ENCODE data around the gene PRR30.

Gene PRR30

DNA sequence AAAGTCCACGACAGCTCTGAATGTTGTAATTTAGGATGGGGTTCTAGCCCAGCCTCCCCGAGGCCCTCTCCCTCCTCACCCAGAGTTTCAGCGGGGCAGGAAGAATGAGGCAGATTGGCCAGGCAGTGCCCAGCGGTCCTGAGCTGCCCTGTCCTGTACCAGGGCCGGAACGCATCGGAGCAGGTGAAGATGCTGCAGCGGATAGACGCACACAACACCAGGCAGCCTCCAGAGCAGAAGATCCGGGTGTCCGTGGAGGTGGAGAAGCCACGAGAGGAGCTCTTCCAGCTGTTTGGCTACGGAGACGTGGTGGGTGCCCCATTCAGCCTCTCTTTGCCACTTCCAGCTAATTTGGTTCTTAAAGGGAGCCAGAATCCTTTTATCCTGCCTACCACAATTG, 41.9 kb downstream of the PRR30 start (continued):
- TF ChIP-seq ZNF513 (tag by site-specific recombination; IDR thresholded peaks at IDR 0.05) (no peak), KLF8 (tag by site-specific recombination; IDR thresholded peaks at IDR 0.05) (no peak), EGR2 (tag by site-specific recombination; IDR thresholded peaks at IDR 0.05; ENCODE audit: low read depth) (no peak), ZSCAN30 (tag by site-specific recombination; IDR thresholded peaks at IDR 0.05) (no peak), ZBTB48 (tag by site-specific recombination; IDR thresholded peaks at IDR 0.05) (no peak), ZNF223 (tag by site-specific recombination; IDR thresholded peaks at IDR 0.05) (no peak), ZNF518A (tag by site-specific recombination; conservative IDR thresholded peaks at IDR 0.05; ENCODE audit: low read depth) (no peak), ZNF112 (tag by site-specific recombination; IDR thresholded peaks at IDR 0.05) (no peak)
- TF ChIP-seq, protein P1, sequence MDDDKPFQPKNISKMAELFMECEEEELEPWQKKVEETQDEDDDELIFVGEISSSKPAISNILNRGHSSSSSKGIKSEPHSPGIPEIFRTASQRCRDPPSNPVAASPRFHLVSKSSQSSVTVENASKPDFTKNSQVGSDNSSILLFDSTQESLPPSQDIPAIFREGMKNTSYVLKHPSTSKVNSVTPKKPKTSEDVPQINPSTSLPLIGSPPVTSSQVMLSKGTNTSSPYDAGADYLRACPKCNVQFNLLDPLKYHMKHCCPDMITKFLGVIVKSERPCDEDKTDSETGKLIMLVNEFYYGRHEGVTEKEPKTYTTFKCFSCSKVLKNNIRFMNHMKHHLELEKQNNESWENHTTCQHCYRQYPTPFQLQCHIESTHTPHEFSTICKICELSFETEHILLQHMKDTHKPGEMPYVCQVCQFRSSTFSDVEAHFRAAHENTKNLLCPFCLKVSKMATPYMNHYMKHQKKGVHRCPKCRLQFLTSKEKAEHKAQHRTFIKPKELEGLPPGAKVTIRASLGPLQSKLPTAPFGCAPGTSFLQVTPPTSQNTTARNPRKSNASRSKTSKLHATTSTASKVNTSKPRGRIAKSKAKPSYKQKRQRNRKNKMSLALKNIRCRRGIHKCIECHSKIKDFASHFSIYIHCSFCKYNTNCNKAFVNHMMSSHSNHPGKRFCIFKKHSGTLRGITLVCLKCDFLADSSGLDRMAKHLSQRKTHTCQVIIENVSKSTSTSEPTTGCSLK (tag by site-specific recombination; IDR thresholded peaks at IDR 0.05), result no peak

DNA sequence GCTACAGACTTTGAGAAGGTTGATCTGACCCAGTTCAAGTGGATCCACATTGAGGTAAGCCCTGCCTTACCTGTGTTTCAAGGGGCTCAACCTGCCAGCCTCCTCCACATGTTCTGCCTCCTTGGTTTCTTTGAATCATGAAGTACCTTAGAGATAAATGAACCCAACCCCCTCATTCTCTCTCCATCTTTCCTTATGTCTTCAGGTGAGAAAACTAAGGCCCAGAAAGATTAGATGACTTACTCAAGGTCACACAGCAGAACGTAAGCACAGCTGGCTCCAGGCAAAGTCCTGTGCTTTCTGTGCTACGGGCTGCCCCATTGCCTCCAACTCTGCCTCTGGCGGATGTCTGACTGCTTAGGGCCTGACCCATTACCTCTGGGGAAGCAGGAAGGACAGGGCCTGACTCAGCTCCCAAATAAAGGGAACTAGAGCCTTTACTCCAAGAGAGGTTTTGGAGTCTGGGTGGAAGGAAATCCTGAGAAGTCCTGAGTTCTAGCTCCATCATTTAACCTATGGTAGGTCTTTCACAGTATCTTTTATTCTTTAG, 42.4 kb downstream of the PRR30 start:
- CTCF ChIA-PET, result interaction anchor here (0.6 to 7.0 kb wide), 15 partner anchors 9 to 252 kb away, joined by 3 to 44 read pairs (median 5); partner anchors contain the start of gene KHK
- TF ChIP-seq ZFP41 (tag by site-specific recombination; IDR thresholded peaks at IDR 0.05; ENCODE audit: borderline replicate concordance) (no peak), ZNF391 (tag by site-specific recombination; IDR thresholded peaks at IDR 0.05; ENCODE audit: borderline replicate concordance, low read depth) (no peak), KLF16 (tag by site-specific recombination; IDR thresholded peaks at IDR 0.05) (no peak), ZNF350 (tag by site-specific recombination; IDR thresholded peaks at IDR 0.05) (no peak), SETDB1 (IDR thresholded peaks at IDR 0.05; ENCODE audit: insufficient read length, low read length) (no peak), ZNF600 (tag by site-specific recombination; IDR thresholded peaks at IDR 0.05) (no peak)
- Histone ChIP-seq H3K36me3 (ENCODE audit: control insufficient read depth in 2 of 2, insufficient read depth in 1 of 2, low read length in 2 of 2) (peaks cover 0 to 50% of the 10 kb centered on the region in 2 experiments; a peak in 1 of 3 replicates), H3K4me1 (ENCODE audit: control insufficient read depth, insufficient read depth, low read length) (no peaks in the 10 kb centered on the region), H3K9me3 (ENCODE audit: control insufficient read depth, insufficient read depth, low read depth, low read length) (no peaks in the 10 kb centered on the region), H3K27ac (ENCODE audit: extremely low read depth, low read depth, low read length) (no peak overlapping the region), H3K4me3 (ENCODE audit: low read depth, low read length) (no peak overlapping the region)
- POLR2A ChIA-PET, result interaction anchor here (1.2 to 1.8 kb wide), 4 partner anchors 9 to 46 kb away, joined by 3 to 7 read pairs (median 5); partner anchors contain the start of genes KHK and PREB
